ENCODE data around the gene GNGT2.

DNA sequence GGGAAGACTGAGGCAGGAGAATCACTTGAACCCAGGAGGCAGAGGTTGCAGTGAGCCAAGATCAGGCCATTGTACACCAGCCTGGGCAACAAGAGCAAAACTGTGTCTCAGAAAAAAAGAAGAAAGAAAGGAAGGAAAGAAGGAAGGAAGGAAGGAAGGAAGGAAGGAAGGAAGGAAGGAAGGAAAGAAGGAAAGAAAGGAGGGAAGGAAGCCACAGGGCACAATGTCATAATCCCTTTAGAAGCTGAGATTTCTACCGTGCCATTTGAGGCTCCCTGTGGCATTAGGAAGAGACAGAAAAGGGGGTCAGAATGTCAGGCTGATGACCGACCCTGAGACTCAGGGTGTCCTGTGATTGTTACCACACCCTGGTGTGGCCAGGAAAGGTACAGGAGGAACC lies 6.6 kb downstream of the GNGT2 start:
- TF ChIP-seq, protein P1, sequence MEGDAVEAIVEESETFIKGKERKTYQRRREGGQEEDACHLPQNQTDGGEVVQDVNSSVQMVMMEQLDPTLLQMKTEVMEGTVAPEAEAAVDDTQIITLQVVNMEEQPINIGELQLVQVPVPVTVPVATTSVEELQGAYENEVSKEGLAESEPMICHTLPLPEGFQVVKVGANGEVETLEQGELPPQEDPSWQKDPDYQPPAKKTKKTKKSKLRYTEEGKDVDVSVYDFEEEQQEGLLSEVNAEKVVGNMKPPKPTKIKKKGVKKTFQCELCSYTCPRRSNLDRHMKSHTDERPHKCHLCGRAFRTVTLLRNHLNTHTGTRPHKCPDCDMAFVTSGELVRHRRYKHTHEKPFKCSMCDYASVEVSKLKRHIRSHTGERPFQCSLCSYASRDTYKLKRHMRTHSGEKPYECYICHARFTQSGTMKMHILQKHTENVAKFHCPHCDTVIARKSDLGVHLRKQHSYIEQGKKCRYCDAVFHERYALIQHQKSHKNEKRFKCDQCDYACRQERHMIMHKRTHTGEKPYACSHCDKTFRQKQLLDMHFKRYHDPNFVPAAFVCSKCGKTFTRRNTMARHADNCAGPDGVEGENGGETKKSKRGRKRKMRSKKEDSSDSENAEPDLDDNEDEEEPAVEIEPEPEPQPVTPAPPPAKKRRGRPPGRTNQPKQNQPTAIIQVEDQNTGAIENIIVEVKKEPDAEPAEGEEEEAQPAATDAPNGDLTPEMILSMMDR (IDR thresholded peaks at IDR 0.05; ENCODE audit: poor library complexity, severe bottlenecking) = no peak
- TF ChIP-seq REST (IDR thresholded peaks at IDR 0.05; ENCODE audit: borderline replicate concordance) (no peak), RAD21 (conservative IDR thresholded peaks at IDR 0.05) (no peak)

Measured in neural cell (in vitro differentiated cells).